DMS 273 treated with DMSO at 0.1 percent for 48 hours (cell line): ENCODE data around the gene RAPGEFL1.
"Not testable (repeated sequence)": the region's sequence is repeated elsewhere in the genome, so short reads cannot be mapped to it uniquely, and the experiment has no call there.

Source experiments
- DNase-seq: peaks from one replicate; lab custom pipeline; 2025; lab: John Stamatoyannopoulos, UW

The RAPGEFL1 gene

GRCh38 chr17:40174514-40174913 lies 2.8 kb upstream of the RAPGEFL1 start:
- DNase-seq, result no peak

DNA sequence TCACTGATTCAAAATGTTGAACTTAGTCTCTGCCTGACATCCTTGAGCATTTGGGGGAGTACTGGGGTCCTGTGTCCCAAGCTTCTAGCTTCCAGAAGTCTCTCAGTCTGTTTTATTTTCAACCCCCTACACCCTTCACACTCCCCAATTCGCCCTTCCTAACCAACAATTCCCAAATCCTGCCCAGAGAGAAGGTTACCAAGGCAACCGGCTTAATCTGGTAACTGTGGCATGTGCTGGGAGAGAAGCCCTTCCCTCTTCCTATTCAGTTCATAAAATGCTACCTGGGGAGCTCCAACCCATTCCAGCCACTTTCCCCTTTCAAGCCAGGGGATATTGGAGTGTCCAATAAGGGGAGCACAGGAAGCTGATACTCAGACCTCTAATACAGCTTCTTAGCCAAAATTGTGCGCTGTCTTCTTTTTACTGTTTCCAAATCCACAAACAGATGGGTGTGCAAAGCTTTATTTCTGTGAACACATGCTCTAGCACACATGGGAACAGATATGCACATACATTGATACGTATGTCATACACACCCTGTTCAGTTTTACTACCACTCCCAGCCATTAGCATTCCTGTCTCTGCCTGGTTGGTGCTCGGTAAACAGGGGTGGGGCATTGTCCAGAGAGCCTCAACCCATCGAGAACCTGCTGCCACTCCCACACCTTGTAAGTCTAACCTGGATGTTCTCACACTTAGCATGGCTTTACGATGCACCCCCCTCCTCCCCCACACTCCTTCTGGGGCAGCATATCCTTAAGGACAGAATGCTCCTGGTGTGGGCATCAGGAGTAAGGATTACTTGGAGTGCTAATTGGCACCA lies 1.1 kb upstream of the RAPGEFL1 start:
- DNase-seq, result no peak

DNA sequence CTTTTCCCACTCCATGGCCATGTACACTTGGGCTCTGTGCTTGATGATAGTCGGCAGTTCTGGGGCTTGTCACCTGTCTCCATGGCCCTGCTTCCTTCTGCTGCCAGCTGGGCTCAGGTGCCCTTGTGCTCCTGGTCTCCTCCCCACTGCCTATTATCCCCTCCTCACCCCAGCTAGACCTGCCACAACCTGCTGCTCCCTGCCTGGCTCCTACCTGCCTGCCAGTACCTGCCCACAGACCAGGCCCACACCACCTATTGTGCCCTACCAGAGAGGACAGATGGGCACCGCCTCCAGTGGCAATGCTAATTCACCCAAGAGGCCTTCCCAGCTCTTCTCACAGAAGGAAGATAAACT lies 538 bp upstream of the RAPGEFL1 start:
- DNase-seq, result no peak

- DNase-seq, result no peak
These were observed 841 bp downstream of the RAPGEFL1 start for GRCh38 chr17:40178021-40178601.

GRCh38 chr17:40178660-40179059 lies 1.4 kb downstream of the RAPGEFL1 start:
- DNase-seq, result no peak

DNA sequence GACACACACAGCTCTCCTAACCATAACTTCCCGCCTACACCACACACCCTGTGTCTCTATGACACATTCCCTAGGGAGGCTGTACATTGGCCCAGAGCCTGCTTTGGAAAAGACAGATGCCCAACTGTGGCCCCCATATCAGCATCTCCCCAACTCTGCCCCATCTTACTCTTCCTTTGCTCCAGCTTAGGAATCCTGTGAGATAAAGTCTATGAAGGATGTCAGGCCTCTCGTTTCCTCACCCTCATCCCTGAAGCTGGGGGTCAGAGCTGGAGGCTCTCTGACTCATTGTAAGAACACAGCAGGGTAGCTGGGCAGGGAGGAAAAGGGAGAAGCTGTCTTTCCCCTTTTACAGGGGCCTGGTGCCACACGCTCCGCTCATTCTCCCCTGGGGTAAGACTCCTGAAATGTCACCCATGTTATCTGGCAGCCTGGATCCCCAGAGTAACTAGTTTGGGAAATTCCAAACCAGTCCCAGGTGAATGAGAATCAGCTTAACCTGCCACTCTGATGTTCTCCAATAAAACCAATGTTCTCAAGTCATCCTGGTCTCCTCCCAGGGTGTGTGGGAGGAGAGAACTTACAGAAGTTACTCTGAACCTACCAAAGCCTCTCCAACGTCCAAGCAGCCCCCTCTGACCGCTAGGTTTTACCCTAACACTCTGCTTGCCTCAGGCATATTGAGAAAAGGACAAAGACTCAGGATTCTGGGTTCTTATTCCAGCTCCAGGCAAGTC lies 2.8 kb downstream of the RAPGEFL1 start:
- no peak for DNase-seq

GRCh38 chr17:40180694-40181093 lies 3.4 kb downstream of the RAPGEFL1 start:
- no peak for DNase-seq

DNA sequence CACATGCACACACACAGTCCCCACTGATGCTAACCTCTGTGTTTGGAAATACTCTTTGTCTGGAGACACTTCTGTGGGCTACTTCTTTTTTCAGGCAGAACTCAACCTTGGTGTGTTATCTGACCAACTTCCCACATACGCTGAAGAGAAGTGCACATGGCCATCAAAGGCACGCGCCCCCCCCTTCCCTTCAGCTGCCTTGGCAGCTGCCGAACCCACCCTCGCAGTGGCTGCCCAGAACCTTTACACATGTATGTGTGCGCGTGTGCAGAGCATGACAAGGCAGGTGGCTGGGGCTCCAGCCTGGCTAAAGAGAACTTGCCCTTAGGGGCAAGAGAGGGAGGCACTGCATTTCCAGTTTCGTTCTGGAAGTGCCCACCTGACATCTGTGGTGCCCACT lies 3.9 kb downstream of the RAPGEFL1 start:
- DNase-seq, result no peak

DNA sequence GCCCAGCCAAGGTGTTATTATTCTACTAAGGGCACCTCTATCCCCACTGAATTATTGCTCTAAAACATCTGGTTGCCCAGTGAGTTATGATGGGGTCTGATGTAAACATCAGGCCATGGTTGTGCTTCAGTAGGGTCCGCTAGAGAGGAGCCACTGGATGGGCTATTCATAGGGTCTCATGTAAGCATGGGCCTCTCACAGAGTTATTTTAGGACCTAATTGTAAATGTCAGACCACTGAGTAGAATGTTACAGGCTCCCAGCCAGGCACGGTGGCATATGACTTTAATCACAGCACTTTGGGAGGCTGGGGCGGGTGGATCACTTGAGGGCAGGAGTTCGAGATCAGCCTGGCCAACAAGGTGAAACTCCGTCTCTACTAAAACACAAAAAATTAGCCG lies 5.3 kb downstream of the RAPGEFL1 start:
- no peak for DNase-seq

DNA sequence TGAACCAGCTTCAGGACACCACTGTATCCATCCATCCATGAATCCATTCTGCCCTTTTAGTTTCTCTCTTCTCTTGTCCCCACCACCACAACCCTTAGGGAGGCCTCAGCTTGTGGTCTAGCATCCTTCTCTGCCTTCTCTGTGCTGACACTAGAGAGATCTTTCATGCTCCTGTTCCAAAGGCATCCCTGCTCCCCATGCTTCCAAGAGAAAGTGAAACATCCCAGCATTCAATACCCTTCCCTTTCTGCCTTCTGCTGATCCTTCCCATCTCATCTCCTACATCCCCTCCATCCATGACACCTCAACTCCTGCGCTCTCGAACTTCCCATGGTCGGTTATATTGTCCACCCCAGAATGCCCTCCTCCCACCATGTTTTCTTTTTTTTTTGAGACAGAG lies 10.0 kb downstream of the RAPGEFL1 start:
- no peak for DNase-seq

GRCh38 chr17:40188694-40189093 lies 11.4 kb downstream of the RAPGEFL1 start:
- DNase-seq, result no peak

GRCh38 chr17:40190197-40191021 lies 13.1 kb downstream of the RAPGEFL1 start:
- no peak for DNase-seq

DNA sequence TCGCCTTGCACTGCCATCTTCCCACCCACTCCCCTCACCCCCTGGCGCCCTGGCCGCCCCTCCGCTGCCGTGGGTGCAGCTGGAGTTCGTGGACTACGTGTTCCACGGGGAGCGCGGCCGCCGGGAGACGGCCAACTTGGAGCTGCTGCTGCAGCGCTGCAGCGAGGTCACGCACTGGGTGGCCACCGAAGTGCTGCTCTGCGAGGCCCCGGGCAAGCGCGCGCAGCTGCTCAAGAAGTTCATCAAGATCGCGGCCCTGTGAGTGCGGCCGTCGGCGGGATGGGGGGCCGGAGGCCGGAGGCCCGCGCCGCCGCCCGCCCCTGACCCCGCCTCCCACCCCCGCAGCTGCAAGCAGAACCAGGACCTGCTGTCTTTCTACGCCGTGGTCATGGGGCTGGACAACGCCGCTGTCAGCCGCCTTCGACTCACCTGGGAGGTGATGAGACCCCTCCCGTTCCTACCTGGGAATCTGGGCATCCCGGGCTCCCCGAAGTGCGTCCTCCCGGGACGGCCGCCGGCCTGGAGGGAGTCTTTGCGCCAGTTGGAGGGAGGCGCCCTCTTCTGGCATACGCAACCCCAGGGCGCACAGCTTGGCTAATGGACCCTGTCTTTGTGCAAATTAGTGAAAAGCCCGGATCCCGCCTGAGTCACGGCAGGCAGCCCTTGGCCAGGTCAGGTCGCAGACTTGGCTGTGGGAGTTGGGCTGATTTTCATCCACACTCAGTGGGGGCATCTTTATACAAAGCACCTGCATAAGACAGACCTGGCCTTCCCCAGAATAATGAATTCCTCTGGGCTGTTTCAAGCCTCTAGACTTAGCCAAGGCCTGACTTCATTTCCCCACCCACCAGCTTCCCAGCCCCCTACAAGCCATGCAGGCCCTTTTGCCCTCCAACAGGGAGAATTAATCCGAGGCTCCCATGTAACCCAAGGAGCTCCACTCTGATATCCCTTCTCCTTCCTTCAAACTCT lies 14.3 kb downstream of the RAPGEFL1 start:
- DNase-seq, result peak; percentile 31

DNA sequence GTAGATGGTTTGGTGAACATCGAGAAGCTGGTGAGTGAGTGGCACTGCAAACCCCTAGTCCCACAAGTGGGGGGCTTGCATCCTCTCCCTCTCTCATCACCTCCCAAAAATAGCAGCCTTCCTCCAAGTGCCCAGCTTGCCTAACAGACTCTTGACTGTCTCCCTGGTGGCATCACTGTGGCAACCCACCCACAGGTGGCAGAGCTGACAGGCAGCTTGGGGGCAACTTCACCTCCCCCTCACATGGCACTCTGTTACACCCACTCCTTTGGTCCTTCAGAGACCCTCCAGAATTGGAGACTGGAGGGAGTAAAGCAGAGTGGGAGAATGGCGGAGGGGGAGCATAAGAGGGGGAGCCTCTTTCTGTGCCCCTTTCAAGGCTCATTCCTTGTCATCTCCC lies 15.7 kb downstream of the RAPGEFL1 start:
- DNase-seq, result no peak

- no peak for DNase-seq
These were observed 17.6 kb downstream of the RAPGEFL1 start for GRCh38 chr17:40194821-40195220.

DNA sequence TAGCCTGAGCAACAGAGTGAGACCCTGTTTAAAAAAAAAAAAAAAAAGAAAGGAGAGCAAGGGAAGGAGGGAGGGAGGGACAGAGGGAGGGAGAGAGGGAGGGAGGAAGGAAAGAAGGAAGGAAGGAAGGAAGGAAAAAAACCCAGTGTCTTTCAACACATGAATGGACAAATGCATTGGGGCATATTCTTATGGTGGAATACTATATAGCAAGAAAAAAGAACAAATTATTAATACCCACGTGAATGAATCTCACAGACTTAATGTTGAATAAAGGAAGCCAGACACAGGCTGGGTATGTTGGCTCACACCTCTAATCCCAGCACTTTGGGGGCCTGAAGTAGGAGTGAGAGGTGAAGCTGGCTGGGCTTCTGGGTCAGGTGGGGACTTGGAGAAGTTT lies 20.3 kb downstream of the RAPGEFL1 start:
- DNase-seq, result no peak

- DNase-seq, result not testable (repeated sequence)
These were observed 20.7 kb downstream of the RAPGEFL1 start for GRCh38 chr17:40197965-40198456.

GRCh38 chr17:40198576-40198975 lies 21.3 kb downstream of the RAPGEFL1 start:
- no peak for DNase-seq

DNA sequence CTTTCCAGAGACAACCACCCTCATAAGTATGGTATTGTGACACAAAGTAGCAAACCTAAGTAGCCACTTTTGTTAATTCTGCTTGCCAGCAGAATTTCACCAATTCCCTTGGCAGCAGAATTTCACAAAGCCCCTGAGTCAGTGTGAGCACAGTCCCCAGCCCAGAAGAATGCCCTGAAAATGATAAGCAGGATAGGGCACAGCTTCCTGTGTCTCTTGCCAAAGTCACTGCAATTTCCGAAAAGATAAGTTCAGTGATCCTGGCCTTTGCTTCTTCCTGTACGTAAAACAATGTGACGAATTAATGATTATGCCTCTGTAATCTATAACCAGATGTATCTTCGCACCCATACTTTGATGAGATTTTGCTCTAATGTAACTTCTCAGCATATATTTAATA lies 25.9 kb downstream of the RAPGEFL1 start:
- no peak for DNase-seq

DNA sequence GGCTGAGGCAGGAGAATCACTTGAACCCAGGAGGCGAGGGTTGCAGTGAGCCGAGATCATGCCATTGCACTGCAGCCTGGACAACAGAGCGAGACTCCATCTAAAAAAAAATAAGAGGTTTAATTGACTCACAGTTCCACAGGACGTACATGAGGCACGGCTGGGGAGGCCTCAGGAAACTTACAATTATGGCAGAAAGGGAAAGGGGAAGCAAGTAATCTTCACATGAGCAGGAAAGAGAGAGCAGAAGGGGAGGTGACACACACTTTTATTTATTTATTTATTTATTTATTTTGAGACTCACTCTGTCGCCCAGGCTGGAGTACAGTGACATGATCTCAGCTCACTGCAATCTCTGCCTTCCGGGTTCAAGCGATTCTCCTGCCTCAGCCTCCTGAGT lies 28.9 kb downstream of the RAPGEFL1 start:
- not testable (repeated sequence) for DNase-seq
